Measurements from ENCODE around the gene TNRC6B.
"Not testable (repeated sequence)": the region's sequence is repeated elsewhere in the genome, so short reads cannot be mapped to it uniquely, and the experiment has no call there.

The TNRC6B gene

DNA sequence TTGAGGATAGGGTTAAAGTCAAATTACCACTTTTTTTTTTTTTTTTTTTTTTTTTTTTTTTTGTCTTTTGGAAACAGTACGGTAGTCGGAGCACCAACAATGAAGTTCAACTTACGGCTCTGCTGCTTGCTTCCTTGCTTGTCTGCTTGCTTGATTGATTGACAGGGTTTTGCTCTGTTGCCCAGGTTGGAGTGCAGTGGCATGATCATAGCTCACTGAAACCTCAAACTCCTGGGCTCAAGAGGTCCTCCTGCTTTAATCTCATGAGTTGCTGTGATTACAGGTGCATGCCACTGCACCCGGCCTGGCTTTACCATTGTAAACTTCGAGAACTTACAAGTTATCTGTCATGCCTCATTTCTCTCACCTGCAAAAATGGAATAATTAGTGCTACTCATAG is 198.4 kb downstream of the TNRC6B start:
- DNase-seq, result no peak

DNA sequence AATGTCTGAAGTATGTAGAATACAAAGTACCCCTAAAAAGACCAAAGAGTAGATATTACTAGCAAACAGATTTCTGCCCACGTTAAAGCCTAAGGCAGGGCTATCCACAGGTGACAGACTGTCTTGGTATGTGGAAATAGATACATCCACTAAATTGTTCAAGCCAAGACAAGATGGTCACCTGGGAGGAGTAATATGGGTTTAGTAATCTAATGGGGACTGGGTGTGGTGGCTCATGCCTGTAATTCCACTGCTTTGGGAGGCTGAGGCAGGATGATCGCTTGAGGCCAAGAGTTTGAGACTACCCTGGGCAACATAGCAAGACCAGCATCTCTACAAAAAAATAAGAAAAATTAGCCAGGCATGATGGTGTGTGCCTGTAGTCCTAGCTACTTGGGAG is 200.2 kb downstream of the TNRC6B start:
- DNase-seq, result no peak

DNA sequence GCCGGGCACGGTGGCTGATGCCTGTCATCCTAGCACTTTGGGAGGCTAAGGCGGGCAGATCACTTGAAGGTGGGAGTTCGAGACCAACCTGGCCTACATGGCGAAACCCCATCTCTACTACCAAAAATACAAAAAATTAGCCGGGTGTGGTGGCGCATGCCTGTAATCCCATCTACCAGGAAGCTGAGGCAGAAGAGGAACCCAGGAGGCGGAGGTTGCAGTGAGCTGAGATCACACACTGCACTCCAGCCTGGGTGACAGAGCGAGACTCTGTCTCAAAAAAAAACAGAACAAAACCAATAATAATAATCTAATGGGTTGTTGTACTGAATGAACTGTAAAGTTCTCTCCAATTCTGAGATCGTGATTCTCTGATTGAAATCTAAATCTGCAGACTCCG is 200.7 kb downstream of the TNRC6B start:
- not testable (repeated sequence) for DNase-seq

DNA sequence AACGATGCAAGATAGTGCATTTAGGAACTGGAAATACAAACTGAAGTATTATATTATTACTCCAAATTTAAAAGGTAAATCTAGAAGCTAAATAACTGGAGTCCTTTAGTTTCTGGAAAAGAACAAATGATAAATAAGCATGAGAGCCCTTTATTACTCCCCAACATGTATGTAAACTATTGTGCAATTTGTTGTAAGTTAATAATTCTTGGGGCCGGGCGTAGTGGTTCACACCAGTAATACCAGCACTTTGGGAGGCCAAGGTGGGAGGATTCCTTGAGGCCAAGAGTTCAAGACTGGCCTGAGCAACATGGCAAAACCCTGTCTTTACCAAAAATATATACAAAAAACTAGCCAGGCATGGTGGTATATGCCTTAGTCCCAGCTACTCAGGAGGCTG is 203.7 kb downstream of the TNRC6B start:
- no peak for DNase-seq

DNA sequence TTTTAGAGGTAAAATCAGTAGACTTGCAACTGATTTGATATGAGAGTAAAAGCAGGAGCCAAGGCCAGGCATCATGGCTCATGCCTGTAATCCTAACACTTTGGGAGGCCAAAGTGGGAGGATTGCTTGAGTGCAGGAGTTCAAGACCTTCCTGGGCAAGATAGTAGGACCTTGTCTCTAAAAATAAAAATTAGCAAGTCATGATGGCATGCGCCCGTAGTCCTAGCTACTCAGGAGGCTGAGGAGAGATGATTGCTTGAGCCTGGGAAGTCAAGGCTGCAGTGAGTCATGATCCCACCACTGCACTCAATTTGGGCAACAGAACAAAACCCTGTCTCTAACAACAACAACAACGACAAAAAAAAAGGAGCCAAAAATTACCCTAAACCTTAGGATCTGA is 206.2 kb downstream of the TNRC6B start:
- DNase-seq, result no peak

DNA sequence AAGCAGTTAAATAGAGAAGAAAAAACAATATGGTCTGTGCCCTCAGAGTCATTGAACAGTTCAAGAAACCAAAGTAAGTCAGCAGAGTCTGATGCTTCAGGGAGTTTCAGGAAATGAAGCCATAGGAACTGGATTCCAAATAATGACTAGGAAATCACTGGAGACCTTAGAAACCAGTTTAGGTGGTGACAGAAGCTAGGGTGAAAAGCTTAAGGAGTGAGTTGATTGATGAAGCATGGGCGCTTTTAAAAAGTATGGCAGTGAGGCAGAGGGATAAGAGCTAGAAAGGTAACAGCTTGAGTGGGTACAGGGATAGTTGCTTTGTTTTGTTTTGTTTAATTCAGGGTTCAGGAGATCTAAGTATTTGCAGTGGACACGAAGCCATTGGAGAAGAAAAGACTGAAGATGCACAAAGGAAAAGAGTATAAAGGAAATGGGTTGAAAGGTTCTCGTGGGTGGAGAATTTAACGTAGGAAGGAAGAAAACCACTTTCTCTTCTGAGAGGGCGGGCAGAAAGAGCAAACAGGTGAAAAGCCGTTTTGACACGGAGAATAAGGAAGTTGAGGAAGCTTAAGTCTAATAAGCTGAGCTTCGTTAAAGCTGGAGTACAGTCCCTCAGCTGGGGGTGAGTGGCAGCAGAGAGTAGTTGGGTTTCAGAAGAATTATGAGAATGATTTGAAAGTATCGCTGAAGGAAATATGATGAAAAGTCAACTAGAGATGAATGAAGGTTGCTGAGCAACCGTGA is 207.5 kb downstream of the TNRC6B start:
- peak; percentile 45 to 56 for DNase-seq
